Progenitor cell of endocrine pancreas (in vitro differentiated cells): ENCODE data around the gene SKOR1. TPM values are rescaled to one million over a fixed set of nuclear protein-coding genes. Genes with fewer than 3 reads are reported as not detected.

Source experiments
- DNase-seq: peaks from one replicate; pipeline ENCODE4 v3.0.0; 2021; ENCODE audit warnings: low spot score; ENCODE audit not compliant: unreplicated experiment
- H3K27ac Mint-ChIP-seq: 2 replicates; pipeline ENCODE4 v1.8.0; 2021; ENCODE audit warnings: mild to moderate bottlenecking, moderate library complexity, mixed read lengths
- H3K27me3 Mint-ChIP-seq: 2 replicates; pipeline ENCODE4 v1.8.0; 2021; ENCODE audit warnings: mixed read lengths
- H3K36me3 Mint-ChIP-seq: 2 replicates; pipeline ENCODE4 v1.8.0; 2022; ENCODE audit warnings: mixed read lengths; ENCODE audit not compliant: insufficient read depth
- H3K4me1 Mint-ChIP-seq: 2 replicates; pipeline ENCODE4 v1.8.0; 2021; ENCODE audit warnings: low read depth, mixed read lengths
- H3K4me3 Mint-ChIP-seq: 2 replicates; pipeline ENCODE4 v1.8.0; 2021; ENCODE audit warnings: low read depth, mild to moderate bottlenecking, moderate library complexity, mixed read lengths
- H3K9me3 Mint-ChIP-seq: 2 replicates; pipeline ENCODE4 v1.8.0; 2021; ENCODE audit warnings: low read depth, mixed read lengths
- total RNA-seq: library from RNA; stranded (reverse); gene quantifications from 2 replicates; pipeline ENCODE4 v1.2.1, GENCODE V29; 2021
- TF ChIP-seq, protein P1 (sequence below): fragments of 200-600 bp; sonication (generic); IDR thresholded peaks from one replicate; pipeline ENCODE4 v1.5.0; 2021; ENCODE audit warnings: antibody characterized with exemption, mild to moderate bottlenecking; ENCODE audit not compliant: unreplicated experiment

SKOR1 gene
- total RNA-seq, 1 donor from 2014 or later: 0.60 TPM

DNA sequence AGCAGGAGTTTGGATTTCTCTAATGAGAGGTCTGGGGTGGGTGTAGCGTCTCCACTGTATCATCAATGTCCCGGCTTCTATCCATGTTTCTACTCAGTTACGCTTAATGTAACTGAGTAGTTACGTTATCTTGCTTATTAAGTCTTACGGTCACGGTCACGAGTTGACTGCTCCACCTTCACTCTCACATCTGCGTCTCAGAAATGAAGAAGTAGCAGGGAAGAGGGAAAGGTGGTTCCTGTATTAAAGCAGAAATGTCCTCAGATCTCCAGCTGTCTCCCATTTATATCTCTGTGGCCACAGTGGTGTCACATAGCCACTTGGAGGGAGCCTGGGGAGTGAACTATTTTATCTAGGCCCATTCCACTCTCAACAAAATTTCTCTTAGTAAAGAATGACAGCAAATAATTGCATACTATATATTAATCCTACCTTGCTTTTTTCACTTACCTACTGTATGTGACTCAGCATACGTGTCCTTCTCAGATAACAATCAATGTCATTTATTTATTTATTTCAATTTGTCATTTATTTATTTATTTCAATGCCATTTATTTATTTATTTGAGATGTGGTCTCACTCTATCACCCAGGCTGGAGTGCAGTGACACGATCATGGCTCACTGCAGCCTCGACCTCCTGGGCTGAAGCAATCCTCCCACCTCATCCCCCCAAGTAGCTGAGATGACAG lies 54.3 kb downstream of the SKOR1 start:
- Mint-ChIP-seq H3K27ac (no peak overlapping the region), H3K4me1 (no peaks in the 10 kb centered on the region), H3K27me3 (peaks cover 3% of the 10 kb centered on the region), H3K4me3 (no peak overlapping the region), H3K36me3 (no peaks in the 10 kb centered on the region), H3K9me3 (no peaks in the 10 kb centered on the region)
- DNase-seq: no peak
- TF ChIP-seq, protein P1, sequence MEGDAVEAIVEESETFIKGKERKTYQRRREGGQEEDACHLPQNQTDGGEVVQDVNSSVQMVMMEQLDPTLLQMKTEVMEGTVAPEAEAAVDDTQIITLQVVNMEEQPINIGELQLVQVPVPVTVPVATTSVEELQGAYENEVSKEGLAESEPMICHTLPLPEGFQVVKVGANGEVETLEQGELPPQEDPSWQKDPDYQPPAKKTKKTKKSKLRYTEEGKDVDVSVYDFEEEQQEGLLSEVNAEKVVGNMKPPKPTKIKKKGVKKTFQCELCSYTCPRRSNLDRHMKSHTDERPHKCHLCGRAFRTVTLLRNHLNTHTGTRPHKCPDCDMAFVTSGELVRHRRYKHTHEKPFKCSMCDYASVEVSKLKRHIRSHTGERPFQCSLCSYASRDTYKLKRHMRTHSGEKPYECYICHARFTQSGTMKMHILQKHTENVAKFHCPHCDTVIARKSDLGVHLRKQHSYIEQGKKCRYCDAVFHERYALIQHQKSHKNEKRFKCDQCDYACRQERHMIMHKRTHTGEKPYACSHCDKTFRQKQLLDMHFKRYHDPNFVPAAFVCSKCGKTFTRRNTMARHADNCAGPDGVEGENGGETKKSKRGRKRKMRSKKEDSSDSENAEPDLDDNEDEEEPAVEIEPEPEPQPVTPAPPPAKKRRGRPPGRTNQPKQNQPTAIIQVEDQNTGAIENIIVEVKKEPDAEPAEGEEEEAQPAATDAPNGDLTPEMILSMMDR: no peak

GRCh38 chr15:67880651-67881182 lies 55.4 kb downstream of the SKOR1 start:
- no peak for DNase-seq
- peaks cover 3% of the 10 kb centered on the region for H3K27me3 Mint-ChIP-seq
- H3K4me1 Mint-ChIP-seq: peaks cover 6% of the 10 kb centered on the region
- no peaks in the 10 kb centered on the region for H3K36me3 Mint-ChIP-seq
- no peak overlapping the region for H3K27ac Mint-ChIP-seq
- no peak overlapping the region for H3K4me3 Mint-ChIP-seq
- H3K9me3 Mint-ChIP-seq: no peaks in the 10 kb centered on the region
- TF ChIP-seq, protein P1: no peak

- H3K4me3 Mint-ChIP-seq: no peak overlapping the region
- no peaks in the 10 kb centered on the region for H3K9me3 Mint-ChIP-seq
- peaks cover 6% of the 10 kb centered on the region for H3K4me1 Mint-ChIP-seq
- H3K27me3 Mint-ChIP-seq: peaks cover 3% of the 10 kb centered on the region
- no peak for DNase-seq
- TF ChIP-seq, protein P1: no peak
- H3K27ac Mint-ChIP-seq: no peak overlapping the region
- H3K36me3 Mint-ChIP-seq: no peaks in the 10 kb centered on the region
Observed at GRCh38 chr15:67882487-67883233, 57.4 kb downstream of the SKOR1 start.

- no peak for DNase-seq
- H3K27me3 Mint-ChIP-seq: peaks cover 3% of the 10 kb centered on the region
- H3K27ac Mint-ChIP-seq: no peak overlapping the region
- no peaks in the 10 kb centered on the region for H3K9me3 Mint-ChIP-seq
- peaks cover 6% of the 10 kb centered on the region for H3K4me1 Mint-ChIP-seq
- H3K36me3 Mint-ChIP-seq: no peaks in the 10 kb centered on the region
- TF ChIP-seq, protein P1: no peak
- H3K4me3 Mint-ChIP-seq: no peak overlapping the region
Observed at GRCh38 chr15:67883234-67883773, 58.0 kb downstream of the SKOR1 start.

GRCh38 chr15:67884009-67884408 lies 58.7 kb downstream of the SKOR1 start:
- Mint-ChIP-seq H3K36me3 (no peaks in the 10 kb centered on the region), H3K27ac (peak overlapping the region; percentile 35), H3K9me3 (no peaks in the 10 kb centered on the region), H3K27me3 (peaks cover 7% of the 10 kb centered on the region), H3K4me3 (peak overlapping the region; percentile 66), H3K4me1 (peaks cover 6% of the 10 kb centered on the region)
- DNase-seq: no peak
- TF ChIP-seq, protein P1: no peak
